ENCODE results near the gene CLEC20A. TPM values are rescaled to one million over a fixed set of nuclear protein-coding genes. Genes with fewer than 3 reads are reported as not detected.

Gene CLEC20A
- total RNA-seq, 1 donor from 2014 or later, result not detected

DNA sequence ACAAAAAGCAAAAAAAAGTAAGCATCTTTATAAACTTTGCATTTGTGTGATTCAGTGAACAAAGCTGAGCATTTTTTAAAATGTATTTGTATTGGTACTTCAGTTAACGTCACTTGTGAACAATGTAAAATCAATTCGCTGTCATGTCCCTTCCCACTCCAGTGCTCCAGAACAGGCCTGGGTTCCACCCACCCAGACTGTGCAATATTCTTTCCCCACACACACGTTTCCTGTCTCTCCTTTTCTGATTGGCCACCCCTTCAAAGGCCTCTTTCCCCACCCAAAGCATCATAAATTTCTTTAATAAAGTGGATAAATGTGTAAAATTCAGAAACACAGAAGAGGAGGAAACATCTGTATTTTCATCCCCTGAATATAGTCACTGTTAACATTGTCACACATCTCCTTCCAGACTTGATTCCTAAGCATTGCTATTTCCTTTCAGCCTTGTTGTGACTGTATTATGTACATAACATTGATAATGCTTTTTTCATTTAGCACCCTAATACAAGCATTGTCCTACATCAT is 12.0 kb downstream of the CLEC20A start:
- Histone ChIP-seq H3K36me3 (peaks cover 0 to 4% of the 10 kb centered on the region in 2 donors), H3K9me3 (no peaks in the 10 kb centered on the region), H3K4me1 (peaks cover 12% of the 10 kb centered on the region), H3K27ac (no peak overlapping the region), H3K27me3 (no peaks in the 10 kb centered on the region), H3K4me3 (no peak overlapping the region)
- no peak for TF ChIP-seq POLR2AphosphoS5 (IDR thresholded peaks at IDR 0.05; ENCODE audit: insufficient read depth in 1 of 2, low read depth in 1 of 2)
- TF ChIP-seq POLR2A (IDR thresholded peaks at IDR 0.05), result no peak
- TF ChIP-seq, protein P1, sequence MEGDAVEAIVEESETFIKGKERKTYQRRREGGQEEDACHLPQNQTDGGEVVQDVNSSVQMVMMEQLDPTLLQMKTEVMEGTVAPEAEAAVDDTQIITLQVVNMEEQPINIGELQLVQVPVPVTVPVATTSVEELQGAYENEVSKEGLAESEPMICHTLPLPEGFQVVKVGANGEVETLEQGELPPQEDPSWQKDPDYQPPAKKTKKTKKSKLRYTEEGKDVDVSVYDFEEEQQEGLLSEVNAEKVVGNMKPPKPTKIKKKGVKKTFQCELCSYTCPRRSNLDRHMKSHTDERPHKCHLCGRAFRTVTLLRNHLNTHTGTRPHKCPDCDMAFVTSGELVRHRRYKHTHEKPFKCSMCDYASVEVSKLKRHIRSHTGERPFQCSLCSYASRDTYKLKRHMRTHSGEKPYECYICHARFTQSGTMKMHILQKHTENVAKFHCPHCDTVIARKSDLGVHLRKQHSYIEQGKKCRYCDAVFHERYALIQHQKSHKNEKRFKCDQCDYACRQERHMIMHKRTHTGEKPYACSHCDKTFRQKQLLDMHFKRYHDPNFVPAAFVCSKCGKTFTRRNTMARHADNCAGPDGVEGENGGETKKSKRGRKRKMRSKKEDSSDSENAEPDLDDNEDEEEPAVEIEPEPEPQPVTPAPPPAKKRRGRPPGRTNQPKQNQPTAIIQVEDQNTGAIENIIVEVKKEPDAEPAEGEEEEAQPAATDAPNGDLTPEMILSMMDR (IDR thresholded peaks at IDR 0.05), result no peak
- intact Hi-C loops (cut with DNase I), result no loop called here
- no peak for DNase-seq (ENCODE audit: extremely low spot score in 2 of 2)

- H3K4me1 ChIP-seq, result peaks cover 12% of the 10 kb centered on the region
- peaks cover 0 to 4% of the 10 kb centered on the region in 2 donors for H3K36me3 ChIP-seq
- H3K27ac ChIP-seq, result no peak overlapping the region
- intact Hi-C loops (cut with DNase I), result no loop called here
- no peak for DNase-seq (ENCODE audit: extremely low spot score in 2 of 2)
- TF ChIP-seq POLR2A (IDR thresholded peaks at IDR 0.05) (no peak), POLR2AphosphoS5 (IDR thresholded peaks at IDR 0.05; ENCODE audit: insufficient read depth in 1 of 2, low read depth in 1 of 2) (no peak)
- TF ChIP-seq, protein P1 (IDR thresholded peaks at IDR 0.05), result no peak
- H3K27me3 ChIP-seq, result no peaks in the 10 kb centered on the region
- H3K4me3 ChIP-seq, result no peak overlapping the region
- H3K9me3 ChIP-seq, result no peaks in the 10 kb centered on the region
Measured at GRCh38 chr1:178483251-178483957, 13.4 kb downstream of the CLEC20A start.

- DNase-seq (ENCODE audit: extremely low spot score in 2 of 2), result no peak
- H3K9me3 ChIP-seq, result no peaks in the 10 kb centered on the region
- no peak overlapping the region for H3K27ac ChIP-seq
- peaks cover 0 to 16% of the 10 kb centered on the region in 2 donors for H3K36me3 ChIP-seq
- intact Hi-C loops (cut with DNase I), result no loop called here
- H3K4me3 ChIP-seq, result no peak overlapping the region
- TF ChIP-seq POLR2AphosphoS5 (IDR thresholded peaks at IDR 0.05; ENCODE audit: insufficient read depth in 1 of 2, low read depth in 1 of 2) (no peak), POLR2A (IDR thresholded peaks at IDR 0.05) (no peak)
- TF ChIP-seq, protein P1 (IDR thresholded peaks at IDR 0.05), result no peak
- no peaks in the 10 kb centered on the region for H3K4me1 ChIP-seq
- H3K27me3 ChIP-seq, result no peaks in the 10 kb centered on the region
Measured at GRCh38 chr1:178477841-178478240, 18.9 kb downstream of the CLEC20A start.

- Histone ChIP-seq H3K9me3 (no peaks in the 10 kb centered on the region), H3K4me1 (no peaks in the 10 kb centered on the region), H3K27me3 (no peaks in the 10 kb centered on the region), H3K4me3 (no peak overlapping the region), H3K27ac (no peak overlapping the region), H3K36me3 (peaks cover 0 to 17% of the 10 kb centered on the region in 2 donors)
- TF ChIP-seq POLR2AphosphoS5 (IDR thresholded peaks at IDR 0.05; ENCODE audit: insufficient read depth in 1 of 2, low read depth in 1 of 2) (no peak), POLR2A (IDR thresholded peaks at IDR 0.05) (no peak)
- TF ChIP-seq, protein P1 (IDR thresholded peaks at IDR 0.05), result no peak
- intact Hi-C loops (cut with DNase I), result no loop called here
- DNase-seq (ENCODE audit: extremely low spot score in 2 of 2), result no peak
Measured at GRCh38 chr1:178477373-178477772, 19.4 kb downstream of the CLEC20A start.

DNA sequence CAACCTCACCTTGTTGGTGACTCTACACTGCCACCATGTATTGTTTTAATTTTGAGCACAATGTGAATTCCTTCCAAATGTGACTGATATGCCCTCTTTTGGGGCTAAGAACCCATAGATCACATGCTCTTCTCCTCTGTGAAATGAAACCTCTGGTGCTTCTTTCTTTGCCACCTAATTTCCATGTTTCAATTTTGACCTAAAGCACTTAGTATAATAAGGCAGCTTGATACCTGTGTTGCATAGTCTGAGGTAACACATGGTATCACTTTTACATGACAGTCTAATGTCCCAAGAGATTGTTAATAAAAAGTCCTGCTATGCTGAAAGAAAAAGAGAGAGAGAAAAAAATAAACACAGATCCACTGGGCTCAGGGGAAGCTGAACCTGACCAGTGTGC is 24.2 kb downstream of the CLEC20A start:
- H3K27me3 ChIP-seq, result no peaks in the 10 kb centered on the region
- intact Hi-C loops (cut with DNase I), result no loop called here
- H3K4me3 ChIP-seq, result no peak overlapping the region
- no peak overlapping the region for H3K27ac ChIP-seq
- no peak for TF ChIP-seq POLR2A (IDR thresholded peaks at IDR 0.05)
- TF ChIP-seq POLR2AphosphoS5 (IDR thresholded peaks at IDR 0.05; ENCODE audit: insufficient read depth in 1 of 2, low read depth in 1 of 2), result no peak
- TF ChIP-seq, protein P1 (IDR thresholded peaks at IDR 0.05), result no peak
- H3K9me3 ChIP-seq, result no peaks in the 10 kb centered on the region
- peaks cover 0 to 21% of the 10 kb centered on the region in 2 donors for H3K36me3 ChIP-seq
- no peaks in the 10 kb centered on the region for H3K4me1 ChIP-seq
- DNase-seq (ENCODE audit: extremely low spot score in 2 of 2), result no peak
